Measurements from ENCODE around the gene GXYLT2. TPM values are rescaled to one million over a fixed set of nuclear protein-coding genes. Genes with fewer than 3 reads are reported as not detected.

The GXYLT2 gene
- total and polyA plus RNA-seq, 2 of the 13 experiments (the other 11 are each of a cell fraction or from before 2014, with no cell fraction given): 4.3 to 6.9 TPM

GRCh38 chr3:72847751-72848702 is 39.8 kb upstream of the GXYLT2 start, which contains the start of gene SHQ1 (continued):
- TF ChIP-seq CERS6 (CRISPR knock-in tag; IDR thresholded peaks at IDR 0.05) (peak; percentile 13; the same call in 1 of the 2 replicates), TEAD2 (CRISPR knock-in tag; IDR thresholded peaks at IDR 0.05) (peak; percentile 20; the same call in 1 of the 2 replicates), PCBP1 (IDR thresholded peaks at IDR 0.05; ENCODE audit: borderline replicate concordance, low read depth, low read length) (0 out of 2 replicates have a peak, but pooled peaks have one; percentile 35), FOXA3 (CRISPR knock-in tag; IDR thresholded peaks at IDR 0.05) (peak; percentile 70), ZNF83 (CRISPR knock-in tag; IDR thresholded peaks at IDR 0.05; ENCODE audit: borderline replicate concordance) (no peak), RNF219 (CRISPR knock-in tag; IDR thresholded peaks at IDR 0.05) (no peak), THAP9 (CRISPR knock-in tag; IDR thresholded peaks at IDR 0.05; ENCODE audit: borderline replicate concordance) (peak; percentile 89; the same call in 1 of the 2 replicates), FOXO1 (CRISPR knock-in tag; IDR thresholded peaks at IDR 0.05) (peak; percentile 42; the same call in 1 of the 2 replicates), ZNF432 (CRISPR knock-in tag; IDR thresholded peaks at IDR 0.05; ENCODE audit: borderline replicate concordance) (no peak), PHF8 (CRISPR knock-in tag; IDR thresholded peaks at IDR 0.05) (peak; percentile 89), ZNF605 (CRISPR knock-in tag; IDR thresholded peaks at IDR 0.05) (peak; percentile 95), HIC2 (CRISPR knock-in tag; IDR thresholded peaks at IDR 0.05; ENCODE audit: low read depth) (no peak), HNRNPLL (IDR thresholded peaks at IDR 0.05; ENCODE audit: low read depth, low read length, poor library complexity, severe bottlenecking) (peak; percentile 93), ZNF737 (CRISPR knock-in tag; IDR thresholded peaks at IDR 0.05; ENCODE audit: borderline replicate concordance) (no peak; the same call in 1 of the 2 replicates), CEBPG (CRISPR knock-in tag; IDR thresholded peaks at IDR 0.05) (no peak), SKIL (CRISPR knock-in tag; IDR thresholded peaks at IDR 0.05; ENCODE audit: borderline replicate concordance) (no peak), ZNF282 (IDR thresholded peaks at IDR 0.05; ENCODE audit: partially characterized antibody) (no peak)

Measured in HepG2 (cell line).